Endometrial microvascular endothelial cells (primary cell): ENCODE measurements around the gene DAPK2. TPM values are rescaled to one million over a fixed set of nuclear protein-coding genes. Genes with fewer than 3 reads are reported as not detected.
"Not testable (repeated sequence)": the region's sequence is repeated elsewhere in the genome, so short reads cannot be mapped to it uniquely, and the experiment has no call there.

ENCODE experiments used
- in situ Hi-C: cut with HindIII; loops from 2 replicates; pipeline ENCODE4 v1.10.0; 2017; ENCODE audit warnings: low sequenced_read_pairs, low pct_unique_long_range_greater_than_20kb; ENCODE audit errors: inconsistent ontology term
- total RNA-seq: library from RNA; depleted of rRNA; stranded (reverse); fragments of >200 nt; gene quantifications from one replicate; pipeline ENCODE4 v1.2.3, GENCODE V29; 2015; ENCODE audit errors: inconsistent ontology term

DAPK2 gene
- total RNA-seq, 1 donor from 2014 or later: 0.84 TPM

DNA sequence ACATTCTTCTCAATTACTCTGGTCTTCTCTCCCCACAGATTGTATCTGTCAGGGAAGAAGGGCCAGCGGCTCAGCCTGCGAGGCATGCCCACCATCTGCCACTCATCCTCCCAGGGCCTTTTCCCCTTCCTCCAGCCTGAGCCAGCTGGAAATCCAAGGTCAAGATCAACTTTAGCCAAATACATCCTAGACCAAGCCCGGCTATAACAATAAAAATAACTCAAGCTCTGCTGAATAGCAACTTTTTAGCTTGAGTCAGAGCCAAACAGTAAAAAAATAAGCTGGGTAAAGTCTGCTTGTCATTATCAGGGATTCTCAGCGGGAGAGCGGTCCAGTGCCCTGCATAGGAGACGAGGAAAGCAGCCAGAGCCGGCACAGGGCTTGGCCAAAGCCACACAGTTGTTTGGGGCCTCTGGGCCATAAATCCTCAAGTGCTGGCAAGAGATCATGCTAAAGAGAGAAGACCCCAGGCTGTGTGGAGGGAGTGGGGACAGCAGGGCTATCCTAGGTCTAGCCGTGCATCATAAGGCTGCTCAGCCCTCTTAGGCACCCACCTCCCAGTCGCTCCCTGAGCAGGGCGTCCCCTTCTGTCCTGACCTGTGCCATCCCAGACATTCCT is 136.4 kb downstream of the DAPK2 start:
- in situ Hi-C loops: no loop called here

DNA sequence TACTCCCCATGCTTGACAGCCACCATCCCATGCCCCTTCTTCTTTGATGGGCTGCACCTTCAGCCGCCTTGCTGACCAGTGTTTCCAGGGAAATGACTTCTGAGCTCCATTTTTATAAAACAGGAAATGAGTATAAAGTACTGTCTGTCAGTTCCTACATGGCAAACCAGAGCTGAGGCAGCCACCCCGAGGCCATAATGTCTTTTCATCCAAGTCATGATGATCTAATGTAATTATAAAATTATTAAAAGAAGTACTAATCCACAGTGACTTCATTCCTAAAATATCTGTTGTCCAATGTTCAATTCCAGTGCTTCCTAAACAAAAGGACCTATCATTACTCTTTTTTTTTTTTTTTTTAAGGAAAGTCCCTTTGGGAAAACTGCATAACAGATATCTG is 137.3 kb downstream of the DAPK2 start:
- in situ Hi-C loops: no loop called here

DNA sequence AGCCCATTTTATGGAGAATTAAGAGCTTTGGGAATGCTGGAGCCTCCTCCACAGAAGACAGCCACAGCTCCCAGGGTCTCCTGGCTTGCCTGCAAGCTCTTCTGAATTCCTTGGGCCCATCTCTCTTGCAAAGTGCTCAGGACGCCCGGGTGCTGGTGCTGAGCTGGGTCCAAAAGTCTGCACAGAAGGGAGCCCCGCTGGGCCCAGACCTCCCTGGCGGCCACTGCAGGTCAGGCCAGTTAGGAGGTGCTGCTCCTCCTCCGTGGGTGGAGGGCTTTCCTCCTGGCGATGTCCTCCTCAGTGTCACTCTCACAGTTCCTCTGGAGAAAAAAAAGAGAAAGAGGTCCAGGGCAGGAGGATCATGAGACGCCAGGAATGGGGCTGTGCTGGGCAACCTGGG is 138.0 kb downstream of the DAPK2 start:
- in situ Hi-C loops: no loop called here

DNA sequence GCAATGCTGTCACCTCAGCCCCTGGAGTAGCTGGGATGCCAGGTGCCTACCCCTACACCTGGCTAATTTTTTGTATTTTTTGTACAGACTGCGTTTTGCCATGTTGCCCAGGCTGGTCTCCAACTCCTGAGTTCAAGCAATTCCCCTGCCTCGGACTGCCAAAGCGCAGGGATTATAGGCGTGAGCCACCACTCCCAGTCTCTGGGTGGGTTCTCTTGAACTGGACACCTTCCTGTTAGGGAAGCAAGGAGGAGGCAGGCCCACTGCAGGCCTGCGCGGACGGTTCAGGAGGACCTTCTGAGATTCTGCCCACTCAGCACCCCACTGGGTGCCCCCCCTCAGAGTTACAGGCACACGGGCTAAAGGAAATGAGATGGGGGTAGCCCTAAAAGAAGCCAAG is 138.8 kb downstream of the DAPK2 start:
- in situ Hi-C loops: no loop called here

DNA sequence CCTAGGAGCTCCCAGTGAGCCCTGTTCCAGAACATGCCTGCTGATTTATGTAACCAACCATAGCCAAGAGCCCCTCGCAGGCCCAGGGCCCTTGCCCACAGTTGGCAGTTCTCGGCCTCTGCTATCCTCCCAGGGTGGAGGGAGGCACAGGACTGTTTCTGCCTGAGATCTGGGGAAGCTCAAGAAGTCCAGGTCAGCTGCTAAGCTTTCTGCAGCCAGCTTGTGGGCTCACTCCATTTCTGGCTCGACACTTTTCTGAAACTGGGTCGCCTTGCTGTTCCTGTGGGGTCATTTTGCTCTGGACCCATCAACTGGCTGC is 140.1 kb downstream of the DAPK2 start:
- in situ Hi-C loops: no loop called here

DNA sequence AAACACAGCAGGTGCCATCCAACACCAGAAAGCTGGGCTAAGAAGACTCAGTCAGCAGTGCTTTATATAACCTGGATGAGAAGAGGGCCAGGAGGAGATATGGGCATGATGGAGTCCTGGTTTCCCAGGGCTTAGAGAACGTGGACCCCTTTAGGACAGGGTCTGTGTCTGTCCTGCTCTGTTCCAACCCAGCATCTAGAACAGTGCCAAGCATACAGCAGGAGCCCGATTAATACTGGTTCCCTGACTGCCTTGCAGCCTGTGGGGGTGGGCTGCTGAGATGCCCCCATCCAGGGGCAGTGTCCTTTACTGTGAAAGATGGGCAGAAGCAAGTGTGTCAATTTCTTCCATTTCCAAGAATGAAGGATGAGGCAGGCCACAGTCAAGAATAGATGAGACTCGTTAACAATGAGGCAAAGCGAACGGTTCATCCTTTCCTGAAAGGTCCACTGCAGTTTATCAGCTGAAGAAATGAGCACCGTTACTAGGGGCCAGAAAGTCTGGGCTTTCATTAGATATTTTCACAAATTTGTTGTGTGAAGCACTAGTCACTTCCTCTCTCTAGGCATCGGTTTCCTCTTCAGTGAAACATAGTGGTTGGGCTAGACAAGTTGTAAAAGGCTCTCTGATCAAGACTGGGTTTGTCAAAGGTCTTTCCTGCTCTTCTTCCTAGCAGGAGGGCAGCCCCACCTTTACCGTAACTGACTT is 140.6 kb downstream of the DAPK2 start:
- in situ Hi-C loops: no loop called here

DNA sequence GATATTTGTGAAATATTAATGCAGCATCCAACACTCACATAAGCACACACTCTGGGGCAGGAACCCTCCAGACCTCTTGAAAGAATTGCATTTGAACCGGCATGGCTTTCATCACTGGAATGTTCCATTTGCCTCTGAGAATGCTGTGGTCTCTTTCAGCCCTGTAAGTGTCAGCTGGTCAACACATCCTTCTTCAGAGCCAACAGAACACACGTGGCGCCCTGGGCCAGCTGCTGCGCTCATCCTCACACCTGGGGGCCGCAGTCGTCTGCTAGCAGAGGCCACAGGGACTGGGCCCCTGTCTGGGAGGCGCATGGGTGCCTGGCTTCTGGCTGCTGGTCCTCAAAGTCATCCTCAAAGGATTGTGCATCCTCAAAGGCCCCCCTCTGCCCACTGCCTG is 141.2 kb downstream of the DAPK2 start:
- in situ Hi-C loops: no loop called here

DNA sequence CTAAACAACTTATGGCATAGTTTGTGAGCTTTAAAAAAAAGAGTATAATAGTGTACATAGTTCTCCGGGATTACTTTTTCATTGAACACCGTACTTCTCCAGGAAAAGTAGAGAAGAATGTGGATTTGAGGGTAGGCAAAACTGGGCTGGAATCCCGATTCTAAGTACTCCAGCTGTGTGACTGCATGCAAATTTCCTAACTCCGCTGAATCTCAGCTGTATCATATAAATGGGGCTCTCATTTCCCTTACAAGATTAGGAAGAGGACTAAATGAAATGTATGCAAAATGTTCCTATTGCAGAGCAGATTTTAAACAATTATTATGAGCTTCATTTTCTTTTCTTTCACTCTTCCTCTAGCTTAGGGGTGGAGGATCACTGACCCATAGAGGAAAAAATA is 142.2 kb downstream of the DAPK2 start:
- in situ Hi-C loops: no loop called here

DNA sequence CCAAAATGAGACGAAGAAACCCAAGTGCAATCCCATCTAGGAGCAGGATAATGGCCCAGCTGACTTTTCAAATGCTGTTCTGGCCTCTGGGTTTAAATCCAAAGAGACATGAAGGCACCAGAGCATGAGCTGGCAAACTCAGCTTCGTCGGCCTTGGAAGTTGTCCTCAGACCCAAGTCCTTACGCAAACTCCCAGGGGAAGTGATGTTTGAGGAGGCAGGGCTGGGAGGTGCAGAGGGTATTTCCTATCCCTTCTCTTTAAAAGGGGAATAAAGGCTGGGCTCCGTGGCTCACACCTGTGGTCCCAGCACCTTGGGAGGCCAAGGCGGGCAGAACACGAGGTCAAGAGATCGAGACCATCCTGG is 143.6 kb downstream of the DAPK2 start:
- in situ Hi-C loops: no loop called here

DNA sequence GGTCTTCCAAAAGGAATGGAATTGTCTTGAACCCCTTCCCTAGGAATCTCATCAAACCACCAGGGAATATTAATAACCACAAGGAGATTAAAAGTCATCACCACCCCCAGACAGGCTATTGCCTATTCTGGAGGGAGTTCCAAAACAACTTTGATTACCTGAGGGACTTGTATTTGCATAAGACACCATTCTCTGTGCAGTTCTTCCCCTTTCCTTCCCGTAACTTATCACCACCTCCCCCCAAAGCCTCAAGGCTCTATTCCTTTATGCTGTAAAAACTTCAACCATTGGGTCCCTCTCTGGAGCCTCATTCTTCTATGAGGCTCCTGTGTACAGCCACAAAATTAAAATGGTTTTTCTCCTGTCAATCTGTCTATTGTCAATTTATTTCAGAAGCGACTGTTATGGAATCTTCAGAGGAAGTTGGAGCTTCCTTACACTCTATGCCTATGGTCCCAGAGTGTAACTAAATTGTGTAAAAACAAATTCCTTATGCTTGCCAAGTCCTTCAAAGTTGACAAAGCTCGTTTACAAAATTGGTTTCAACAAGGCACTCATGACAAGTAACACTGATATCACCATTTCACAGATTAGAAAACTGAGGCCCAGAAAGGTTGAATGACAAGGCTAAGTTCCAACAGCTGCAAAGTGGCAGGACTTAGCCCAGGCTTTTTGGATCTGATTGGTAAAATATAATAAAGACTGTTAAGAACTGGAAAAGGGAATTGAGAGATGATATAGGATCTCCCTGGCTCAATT is 144.2 kb downstream of the DAPK2 start:
- in situ Hi-C loops: no loop called here

DNA sequence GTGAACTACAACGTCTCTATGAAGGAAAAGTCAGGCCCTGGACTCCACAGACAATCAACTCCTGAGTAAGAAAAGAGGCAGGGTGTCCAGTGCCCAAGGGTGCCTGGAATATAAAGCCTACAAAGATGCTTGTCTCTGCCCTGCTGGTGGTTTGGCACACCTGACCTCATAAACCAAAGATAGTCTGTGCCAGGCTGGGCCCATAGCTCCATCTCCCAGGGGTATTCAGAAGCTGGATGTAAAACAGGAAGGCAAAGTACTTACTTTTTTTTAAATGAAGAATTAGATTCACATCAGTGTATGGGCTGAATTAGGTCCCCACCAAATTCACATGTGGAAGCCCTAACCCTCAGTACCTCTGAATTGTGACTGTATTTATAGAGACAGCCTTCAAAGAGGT is 146.0 kb downstream of the DAPK2 start:
- in situ Hi-C loops: no loop called here

DNA sequence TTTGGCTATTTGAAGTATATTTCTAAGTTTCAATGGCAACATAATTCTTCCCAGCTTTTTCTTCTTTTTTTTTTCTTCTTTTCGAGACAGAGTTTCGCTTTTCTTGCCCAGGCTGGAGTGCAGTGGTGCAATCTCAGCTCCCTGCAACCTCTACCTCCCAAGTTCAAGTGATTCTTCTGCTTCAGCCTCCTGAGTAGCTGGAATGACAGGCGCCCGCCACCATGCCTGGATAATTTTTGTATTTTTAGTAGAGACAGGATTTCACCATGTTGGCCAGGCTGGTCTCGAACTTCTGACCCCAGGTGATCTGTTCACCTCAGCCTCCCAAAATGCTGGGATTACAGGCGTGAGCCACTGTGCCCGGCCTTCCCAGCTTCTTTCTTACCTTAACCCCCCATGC is 146.7 kb downstream of the DAPK2 start:
- in situ Hi-C loops: not testable (repeated sequence)

DNA sequence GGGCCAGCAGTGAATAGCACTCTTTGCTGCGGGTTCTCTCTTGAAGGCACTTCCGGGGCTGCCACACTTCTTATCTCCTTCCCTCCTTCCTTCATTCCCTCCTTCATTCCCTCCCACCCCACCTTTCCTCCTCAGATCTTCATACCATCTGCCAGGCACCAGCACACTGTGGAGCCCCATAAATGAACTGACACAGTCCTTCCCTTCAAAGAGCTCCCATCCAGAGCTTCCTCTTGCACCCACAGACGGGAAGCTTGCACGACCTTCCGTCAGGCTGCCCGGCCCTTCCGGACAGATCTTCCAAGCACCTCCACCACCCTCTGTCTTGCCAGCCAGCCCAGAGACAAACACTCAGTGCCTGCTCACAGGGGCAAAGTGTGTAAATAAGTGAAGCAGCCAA is 147.1 kb downstream of the DAPK2 start:
- in situ Hi-C loops: no loop called here

DNA sequence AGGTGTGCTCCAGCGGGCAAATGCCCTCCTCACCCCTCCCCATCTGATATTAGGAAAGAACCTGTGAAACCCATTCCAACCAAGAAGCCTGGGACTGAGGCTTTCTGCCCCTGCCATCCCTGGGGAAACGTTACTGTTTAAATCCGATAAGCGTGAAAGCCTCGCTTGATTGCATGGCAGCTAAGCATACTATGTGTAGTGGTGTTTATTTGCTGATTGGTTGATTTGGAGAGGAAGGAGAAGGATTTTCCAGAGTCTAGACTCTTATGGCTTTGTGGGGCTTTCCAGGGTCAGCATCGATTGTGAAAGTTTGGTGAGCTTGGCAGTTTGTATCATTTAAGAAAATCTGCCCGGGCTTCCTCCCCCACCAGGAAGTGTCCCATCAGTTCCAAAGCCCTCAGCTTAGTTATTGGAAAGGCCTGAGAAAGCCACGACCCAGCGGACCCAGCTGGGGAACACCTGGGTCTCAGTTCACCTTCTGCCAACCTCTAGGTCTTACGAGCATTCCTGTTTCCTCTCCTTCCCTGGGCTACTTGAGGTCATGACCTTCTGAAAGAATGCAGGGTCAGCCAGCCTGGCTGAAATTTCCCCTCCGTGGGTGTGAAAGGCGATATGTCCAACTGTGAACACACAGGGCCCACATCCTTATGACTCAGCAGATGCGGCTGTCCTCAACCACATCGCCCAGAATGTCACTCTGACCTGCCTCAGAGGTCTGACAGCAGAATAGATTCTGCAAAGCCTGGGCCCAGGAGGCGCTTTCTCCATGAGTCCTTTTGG is 149.8 kb downstream of the DAPK2 start:
- in situ Hi-C loops: no loop called here

DNA sequence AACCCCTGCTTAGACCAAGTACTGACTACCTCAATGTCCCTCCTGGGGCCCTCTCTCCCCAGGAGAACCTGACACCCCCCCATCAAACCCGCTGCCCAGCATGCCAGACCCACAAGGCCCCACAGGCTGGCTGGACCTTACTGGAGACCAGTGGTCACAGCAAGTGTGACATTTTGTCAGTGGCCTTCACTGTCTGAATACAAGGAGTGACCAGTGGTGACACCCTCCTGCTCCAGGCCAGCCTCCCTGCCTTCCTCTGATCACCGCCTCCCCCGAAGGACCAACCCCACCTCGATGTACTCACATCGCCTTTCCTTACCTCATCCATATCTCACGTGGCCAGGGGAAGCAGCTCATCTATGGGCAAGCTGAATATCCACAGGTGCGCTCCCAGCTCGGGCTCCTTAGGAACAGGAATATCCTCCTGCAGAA is 150.5 kb downstream of the DAPK2 start:
- in situ Hi-C loops: no loop called here

DNA sequence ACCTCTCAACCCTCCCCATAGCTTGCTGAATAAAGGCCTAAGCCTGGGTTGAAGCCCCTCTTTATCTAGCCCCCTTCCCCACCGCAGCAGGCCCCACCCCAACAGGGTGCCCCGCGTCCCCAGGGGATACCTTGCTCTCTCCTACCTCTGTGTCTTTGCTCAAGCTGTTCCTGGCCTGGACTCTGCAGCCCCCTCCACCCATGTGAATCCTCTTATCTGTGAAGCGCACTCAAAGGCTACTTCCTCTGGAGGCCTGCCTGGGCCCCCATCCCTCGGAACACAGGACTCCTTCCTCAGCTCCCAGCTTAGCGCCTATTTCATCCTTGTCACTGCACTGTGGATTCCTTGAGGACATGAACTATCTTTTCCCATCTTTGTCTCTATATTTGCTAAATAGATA is 151.1 kb downstream of the DAPK2 start:
- in situ Hi-C loops: no loop called here

DNA sequence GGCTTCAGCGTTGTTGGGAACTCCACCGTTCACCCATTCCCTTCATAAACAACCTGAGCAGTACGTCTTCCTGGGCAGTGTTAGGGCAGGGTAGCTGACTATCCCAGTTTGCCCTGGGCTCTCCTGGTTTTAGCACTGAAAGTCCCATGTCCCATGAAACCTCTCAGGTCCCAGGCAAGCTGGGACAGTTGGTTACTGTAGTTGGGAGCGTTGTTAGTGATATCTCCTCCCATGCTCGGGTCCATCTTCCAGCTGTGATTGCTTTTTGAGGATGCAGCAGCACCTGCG is 151.7 kb downstream of the DAPK2 start:
- in situ Hi-C loops: no loop called here

DNA sequence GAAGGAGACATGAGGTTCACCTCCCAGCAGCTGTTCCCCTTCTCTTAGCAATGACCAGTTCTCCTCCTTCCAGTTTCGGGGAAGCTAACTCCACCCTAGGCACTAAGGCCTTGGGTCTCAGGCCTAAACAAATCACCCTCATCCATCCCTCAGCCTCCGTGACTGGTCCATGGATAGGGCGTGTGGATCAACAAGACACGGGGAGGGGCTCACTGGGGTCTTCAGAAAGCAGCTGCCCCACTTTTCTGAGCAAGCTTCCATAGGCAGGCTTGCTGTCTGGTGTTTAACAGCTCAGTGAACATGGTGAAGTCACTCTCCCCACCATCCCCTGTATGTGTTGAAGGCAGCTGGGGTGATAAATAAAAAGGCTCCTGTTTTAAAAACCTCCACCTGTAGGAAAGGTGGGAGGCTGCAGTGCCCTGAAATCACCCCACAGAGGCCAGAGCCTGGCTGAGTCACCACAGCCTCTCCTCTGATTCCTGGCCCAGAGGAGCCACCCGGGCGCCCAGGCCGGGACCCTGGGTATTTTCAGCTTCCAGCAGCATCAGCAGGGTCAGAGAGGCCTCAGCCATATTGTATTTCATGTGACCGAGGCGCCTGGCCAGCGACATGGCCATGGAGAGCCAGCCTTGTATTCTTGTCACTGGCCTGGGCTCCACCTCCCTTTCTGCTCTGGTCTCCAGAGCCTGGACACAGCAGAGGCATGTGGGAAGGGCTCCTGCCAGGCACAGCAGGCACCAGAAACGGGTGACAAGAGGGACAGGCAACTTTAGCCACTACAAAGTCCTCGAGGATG is 152.2 kb downstream of the DAPK2 start:
- in situ Hi-C loops: no loop called here

DNA sequence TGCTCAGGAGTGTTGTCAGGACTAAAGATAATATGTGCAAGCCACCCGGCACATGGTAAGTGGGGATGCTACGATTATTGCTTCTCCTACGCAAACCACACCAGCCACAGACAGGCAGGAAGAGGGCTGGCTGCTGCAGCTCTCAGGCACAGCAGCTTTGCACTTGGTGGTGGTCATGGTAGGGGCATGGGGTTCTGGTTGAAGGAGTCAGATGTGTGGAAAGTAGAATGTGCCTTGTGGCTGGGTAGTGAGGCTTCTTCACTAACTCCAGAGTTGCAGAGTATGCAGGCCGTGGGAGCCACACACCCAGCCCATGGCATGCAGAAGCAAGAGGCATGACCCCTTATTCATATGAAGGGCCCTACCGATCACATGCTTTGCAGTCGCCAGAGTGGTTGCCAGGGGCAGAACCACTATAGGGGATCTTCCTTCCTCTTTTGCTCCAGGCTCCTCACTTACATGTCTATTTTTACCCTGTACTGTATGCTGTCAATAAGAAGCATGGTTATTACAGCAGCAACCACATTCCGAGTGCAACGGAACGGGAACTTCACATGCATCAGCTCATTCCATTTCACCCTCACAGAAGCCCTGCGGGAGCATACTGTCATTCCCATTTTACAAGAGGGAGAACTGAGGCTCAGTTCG is 153.4 kb downstream of the DAPK2 start:
- in situ Hi-C loops: no loop called here
